Loucy (cell line): ENCODE measurements around the gene NFIX.

Experiments used
- H2AFZ ChIP-seq: fragments of 200-600 bp; sonication (generic); 2 replicates; pipeline ENCODE4 v1.6.0; 2016; ENCODE audit warnings: antibody characterized with exemption, mild to moderate bottlenecking, low read length, moderate library complexity
- H3F3A ChIP-seq: fragments of 200-600 bp; 2 replicates; pipeline ENCODE4 v1.6.0; 2016; ENCODE audit warnings: antibody characterized with exemption, low read depth, mild to moderate bottlenecking
- H3K27me3 ChIP-seq: fragments of 200-600 bp; sonication (generic); 2 replicates; pipeline ENCODE4 v1.6.1; 2014; ENCODE audit warnings: low read length, mild to moderate bottlenecking; ENCODE audit not compliant: insufficient read depth, poor library complexity, severe bottlenecking
- H3K36me3 ChIP-seq: fragments of 200-600 bp; sonication (generic); 2 replicates; pipeline ENCODE4 v1.6.1; 2016; ENCODE audit warnings: low read length; ENCODE audit not compliant: insufficient read depth
- H3K4me1 ChIP-seq: fragments of 200-600 bp; sonication (generic); 2 replicates; pipeline ENCODE4 v1.5.1; 2014; ENCODE audit warnings: low read length, mild to moderate bottlenecking; ENCODE audit not compliant: insufficient read depth, poor library complexity, severe bottlenecking
- H3K4me2 ChIP-seq: fragments of 200-600 bp; sonication (generic); 2 replicates; pipeline ENCODE4 v1.6.0; 2014; ENCODE audit warnings: antibody characterized with exemption, low read length, low read depth, mild to moderate bottlenecking; ENCODE audit not compliant: poor library complexity, severe bottlenecking
- H3K4me3 ChIP-seq: fragments of 200-600 bp; sonication (generic); 2 replicates; pipeline ENCODE4 v1.5.1; 2014; ENCODE audit warnings: low read length, mild to moderate bottlenecking, mixed read lengths; ENCODE audit not compliant: poor library complexity, severe bottlenecking
- H3K79me2 ChIP-seq: fragments of 200-600 bp; sonication (generic); 2 replicates; pipeline ENCODE4 v1.6.1; 2014; ENCODE audit warnings: low read length; ENCODE audit not compliant: insufficient read depth
- H3K9ac ChIP-seq: fragments of 200-600 bp; sonication (generic); 2 replicates; pipeline ENCODE4 v1.6.0; 2014; ENCODE audit warnings: mild to moderate bottlenecking, low read depth, low read length, moderate library complexity; ENCODE audit not compliant: poor library complexity, severe bottlenecking
- H3K9me2 ChIP-seq: fragments of 200-600 bp; sonication (generic); replicated peaks from 2 replicates; pipeline ENCODE4 v1.6.1; 2016; ENCODE audit warnings: low read depth, low read length, mixed read lengths
- H3K9me3 ChIP-seq: fragments of 200-600 bp; sonication (generic); 2 replicates; pipeline ENCODE4 v1.6.1; 2014; ENCODE audit warnings: mild to moderate bottlenecking, antibody characterized with exemption, low read length, low read depth; ENCODE audit not compliant: insufficient read depth
- H4K20me1 ChIP-seq: fragments of 200-600 bp; sonication (generic); 2 replicates; pipeline ENCODE4 v1.6.0; 2014; ENCODE audit warnings: antibody characterized with exemption, low read length, mild to moderate bottlenecking; ENCODE audit not compliant: insufficient read depth, poor library complexity, severe bottlenecking
- CTCF ChIP-seq: fragments of 200-600 bp; sonication (generic); conservative IDR thresholded peaks from 2 replicates; pipeline ENCODE4 v1.5.1; 2014; ENCODE audit warnings: mild to moderate bottlenecking, antibody characterized with exemption, low read length
- EZH2phosphoT487 ChIP-seq: fragments of 200-600 bp; IDR thresholded peaks from 2 replicates; pipeline ENCODE4 v1.6.1; 2018; ENCODE audit warnings: antibody characterized with exemption, mild to moderate bottlenecking, moderate library complexity, borderline replicate concordance

NFIX gene

GRCh38 chr19:12979974-12980373, 15.3 kb upstream of the NFIX start:
- H3K9me2 ChIP-seq, result no peaks in the 10 kb centered on the region
- no peaks in the 10 kb centered on the region for H4K20me1 ChIP-seq
- H3K36me3 ChIP-seq, result no peaks in the 10 kb centered on the region
- H3K27me3 ChIP-seq, result no peaks in the 10 kb centered on the region
- no peaks in the 10 kb centered on the region for H3K79me2 ChIP-seq
- no peak overlapping the region for H2AFZ ChIP-seq
- H3K9me3 ChIP-seq, result no peaks in the 10 kb centered on the region
- no peak overlapping the region for H3K9ac ChIP-seq
- no peaks in the 10 kb centered on the region for H3K4me1 ChIP-seq
- TF ChIP-seq CTCF (no peak), EZH2phosphoT487 (no peak)
- H3K4me3 ChIP-seq, result no peak overlapping the region
- H3K4me2 ChIP-seq, result no peak overlapping the region
- no peaks in the 10 kb centered on the region for H3F3A ChIP-seq

GRCh38 chr19:12982648-12983047, 12.6 kb upstream of the NFIX start:
- TF ChIP-seq CTCF (no peak), EZH2phosphoT487 (no peak)

GRCh38 chr19:12983091-12983490, 12.2 kb upstream of the NFIX start:
- no peaks in the 10 kb centered on the region for H3K9me3 ChIP-seq
- no peaks in the 10 kb centered on the region for H4K20me1 ChIP-seq
- H3K4me2 ChIP-seq, result peak overlapping the region; percentile 71
- H3K27me3 ChIP-seq, result no peaks in the 10 kb centered on the region
- peak overlapping the region; percentile 69 for H3K4me3 ChIP-seq
- no peaks in the 10 kb centered on the region for H3K36me3 ChIP-seq
- no peak overlapping the region for H3K9ac ChIP-seq
- TF ChIP-seq CTCF (no peak), EZH2phosphoT487 (no peak)
- H3K79me2 ChIP-seq, result no peaks in the 10 kb centered on the region
- H3K4me1 ChIP-seq, result no peaks in the 10 kb centered on the region
- H3F3A ChIP-seq, result no peaks in the 10 kb centered on the region
- H3K9me2 ChIP-seq, result no peaks in the 10 kb centered on the region
- H2AFZ ChIP-seq, result peak overlapping the region; percentile 81; the same call in 1 of the 2 replicates

More at GRCh38 chr19:12982648-12983047, 12.6 kb upstream of the NFIX start:
- H3K4me2 ChIP-seq, result no peak overlapping the region
- H4K20me1 ChIP-seq, result no peaks in the 10 kb centered on the region
- H3K9ac ChIP-seq, result no peak overlapping the region
- H2AFZ ChIP-seq, result no peak overlapping the region
- no peaks in the 10 kb centered on the region for H3F3A ChIP-seq
- H3K4me3 ChIP-seq, result no peak overlapping the region
- H3K9me3 ChIP-seq, result no peaks in the 10 kb centered on the region
- no peaks in the 10 kb centered on the region for H3K9me2 ChIP-seq
- no peaks in the 10 kb centered on the region for H3K79me2 ChIP-seq
- H3K36me3 ChIP-seq, result no peaks in the 10 kb centered on the region
- H3K27me3 ChIP-seq, result no peaks in the 10 kb centered on the region
- no peaks in the 10 kb centered on the region for H3K4me1 ChIP-seq
